ENCODE results near the gene ITGB4.

The ITGB4 gene

DNA sequence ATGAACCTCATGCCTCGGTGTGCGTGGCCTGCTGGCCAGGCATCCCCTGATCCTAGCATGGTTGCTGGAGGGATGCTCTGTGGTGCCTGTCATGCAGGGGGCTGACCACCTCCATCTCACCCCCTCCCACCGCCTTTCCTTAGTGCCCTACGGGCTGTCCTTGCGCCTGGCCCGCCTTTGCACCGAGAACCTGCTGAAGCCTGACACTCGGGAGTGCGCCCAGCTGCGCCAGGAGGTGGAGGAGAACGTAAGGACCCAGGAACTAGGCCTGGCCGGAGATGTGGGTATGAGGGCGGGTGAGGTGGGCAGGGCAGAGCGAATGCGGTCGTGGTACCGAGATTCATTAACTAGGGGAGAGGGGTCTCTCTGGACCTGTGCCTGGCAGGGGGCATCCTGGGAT, 19.0 kb downstream of the ITGB4 start:
- TF ChIP-seq, protein P1, sequence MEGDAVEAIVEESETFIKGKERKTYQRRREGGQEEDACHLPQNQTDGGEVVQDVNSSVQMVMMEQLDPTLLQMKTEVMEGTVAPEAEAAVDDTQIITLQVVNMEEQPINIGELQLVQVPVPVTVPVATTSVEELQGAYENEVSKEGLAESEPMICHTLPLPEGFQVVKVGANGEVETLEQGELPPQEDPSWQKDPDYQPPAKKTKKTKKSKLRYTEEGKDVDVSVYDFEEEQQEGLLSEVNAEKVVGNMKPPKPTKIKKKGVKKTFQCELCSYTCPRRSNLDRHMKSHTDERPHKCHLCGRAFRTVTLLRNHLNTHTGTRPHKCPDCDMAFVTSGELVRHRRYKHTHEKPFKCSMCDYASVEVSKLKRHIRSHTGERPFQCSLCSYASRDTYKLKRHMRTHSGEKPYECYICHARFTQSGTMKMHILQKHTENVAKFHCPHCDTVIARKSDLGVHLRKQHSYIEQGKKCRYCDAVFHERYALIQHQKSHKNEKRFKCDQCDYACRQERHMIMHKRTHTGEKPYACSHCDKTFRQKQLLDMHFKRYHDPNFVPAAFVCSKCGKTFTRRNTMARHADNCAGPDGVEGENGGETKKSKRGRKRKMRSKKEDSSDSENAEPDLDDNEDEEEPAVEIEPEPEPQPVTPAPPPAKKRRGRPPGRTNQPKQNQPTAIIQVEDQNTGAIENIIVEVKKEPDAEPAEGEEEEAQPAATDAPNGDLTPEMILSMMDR (IDR thresholded peaks at IDR 0.05; ENCODE audit: extremely low read depth, insufficient read depth, missing control alignments): no peak
- in situ Hi-C loops (cut with MboI; ENCODE audit: low pct_unique_long_range_greater_than_20kb, low sequenced_read_pairs, unreplicated experiment): loop anchor here (10.0 kb wide), 1 partner anchor 65 kb away; no protein-coding TSS in a partner anchor
- no peak for DNase-seq (ENCODE audit: low spot score)

DNA sequence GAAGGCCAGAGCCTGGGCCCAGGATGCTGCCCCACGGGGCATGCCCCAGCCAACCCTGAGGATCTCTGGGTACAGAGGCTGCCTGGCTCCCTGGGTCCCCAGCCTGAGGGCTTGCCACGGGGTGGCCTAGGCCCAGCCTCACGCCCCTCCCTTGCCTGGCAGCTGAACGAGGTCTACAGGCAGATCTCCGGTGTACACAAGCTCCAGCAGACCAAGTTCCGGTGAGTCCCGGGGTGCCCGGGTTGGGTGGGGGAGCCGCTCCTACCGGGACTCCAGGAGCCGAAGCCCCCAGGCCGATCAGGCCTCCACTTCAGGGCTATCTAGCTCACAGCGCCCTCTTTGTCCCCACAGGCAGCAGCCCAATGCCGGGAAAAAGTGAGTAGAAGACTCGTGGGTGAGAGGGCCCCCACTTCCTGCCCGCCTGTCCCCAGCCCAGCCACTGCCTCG, 19.4 kb downstream of the ITGB4 start:
- TF ChIP-seq, protein P1 (IDR thresholded peaks at IDR 0.05; ENCODE audit: extremely low read depth, insufficient read depth, missing control alignments): no peak
- DNase-seq (ENCODE audit: low spot score): no peak
- in situ Hi-C loops (cut with MboI; ENCODE audit: low pct_unique_long_range_greater_than_20kb, low sequenced_read_pairs, unreplicated experiment): loop anchor here (10.0 kb wide), 1 partner anchor 66 kb away; no protein-coding TSS in a partner anchor

DNA sequence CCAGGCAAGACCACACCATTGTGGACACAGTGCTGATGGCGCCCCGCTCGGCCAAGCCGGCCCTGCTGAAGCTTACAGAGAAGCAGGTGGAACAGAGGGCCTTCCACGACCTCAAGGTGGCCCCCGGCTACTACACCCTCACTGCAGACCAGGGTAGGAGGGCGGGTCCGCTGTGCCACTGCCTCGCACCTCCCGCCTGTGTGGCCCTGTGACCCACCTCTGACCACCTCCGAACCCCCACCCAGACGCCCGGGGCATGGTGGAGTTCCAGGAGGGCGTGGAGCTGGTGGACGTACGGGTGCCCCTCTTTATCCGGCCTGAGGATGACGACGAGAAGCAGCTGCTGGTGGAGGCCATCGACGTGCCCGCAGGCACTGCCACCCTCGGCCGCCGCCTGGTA, 21.1 kb downstream of the ITGB4 start:
- no peak for DNase-seq (ENCODE audit: low spot score)
- TF ChIP-seq, protein P1 (IDR thresholded peaks at IDR 0.05; ENCODE audit: extremely low read depth, insufficient read depth, missing control alignments): no peak
- in situ Hi-C loops (cut with MboI; ENCODE audit: low pct_unique_long_range_greater_than_20kb, low sequenced_read_pairs, unreplicated experiment): loop anchor here (10.0 kb wide), 1 partner anchor 68 kb away; no protein-coding TSS in a partner anchor

DNA sequence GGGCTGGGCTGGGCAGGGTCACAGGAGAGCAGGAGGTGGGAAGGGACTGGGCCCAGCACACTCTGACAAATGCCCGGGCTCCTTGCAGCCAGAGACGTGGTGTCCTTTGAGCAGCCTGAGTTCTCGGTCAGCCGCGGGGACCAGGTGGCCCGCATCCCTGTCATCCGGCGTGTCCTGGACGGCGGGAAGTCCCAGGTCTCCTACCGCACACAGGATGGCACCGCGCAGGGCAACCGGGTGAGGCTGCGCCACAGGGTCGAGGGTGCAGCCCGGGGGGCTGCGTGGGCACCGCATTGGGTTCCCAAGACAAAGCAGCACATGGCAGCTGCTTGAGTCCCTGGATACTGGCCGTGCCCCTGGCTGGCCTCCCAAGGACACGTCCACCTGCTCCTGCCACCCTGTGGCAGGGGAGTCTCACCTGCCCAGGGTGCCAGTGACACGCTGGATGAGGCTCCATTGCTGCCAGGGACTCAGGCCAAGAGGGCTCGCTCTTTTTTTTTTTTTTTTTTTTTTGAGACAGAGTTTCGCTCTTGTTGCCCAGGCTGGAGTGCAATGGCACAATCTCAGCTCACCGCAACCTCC, 22.5 kb downstream of the ITGB4 start:
- TF ChIP-seq, protein P1 (IDR thresholded peaks at IDR 0.05; ENCODE audit: extremely low read depth, insufficient read depth, missing control alignments): no peak
- no peak for DNase-seq (ENCODE audit: low spot score)
- in situ Hi-C loops (cut with MboI; ENCODE audit: low pct_unique_long_range_greater_than_20kb, low sequenced_read_pairs, unreplicated experiment): loop anchor here (10.0 kb wide), 1 partner anchor 69 kb away; no protein-coding TSS in a partner anchor

DNA sequence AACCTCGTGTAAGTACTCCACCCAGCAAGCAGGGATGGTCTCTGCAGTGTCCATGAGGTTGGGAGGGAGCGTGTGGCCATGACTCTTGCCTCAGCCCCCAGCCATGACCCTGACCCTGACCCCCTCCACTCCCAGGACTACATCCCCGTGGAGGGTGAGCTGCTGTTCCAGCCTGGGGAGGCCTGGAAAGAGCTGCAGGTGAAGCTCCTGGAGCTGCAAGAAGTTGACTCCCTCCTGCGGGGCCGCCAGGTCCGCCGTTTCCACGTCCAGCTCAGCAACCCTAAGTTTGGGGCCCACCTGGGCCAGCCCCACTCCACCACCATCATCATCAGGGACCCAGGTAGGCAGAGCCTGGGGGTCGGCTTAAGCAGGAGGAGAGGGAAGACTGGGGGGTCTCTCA, 27.4 kb downstream of the ITGB4 start:
- in situ Hi-C loops (cut with MboI; ENCODE audit: low pct_unique_long_range_greater_than_20kb, low sequenced_read_pairs, unreplicated experiment): loop anchor here (10.0 kb wide), 1 partner anchor 74 kb away; no protein-coding TSS in a partner anchor
- TF ChIP-seq, protein P1 (IDR thresholded peaks at IDR 0.05; ENCODE audit: extremely low read depth, insufficient read depth, missing control alignments): no peak
- DNase-seq (ENCODE audit: low spot score): no peak

DNA sequence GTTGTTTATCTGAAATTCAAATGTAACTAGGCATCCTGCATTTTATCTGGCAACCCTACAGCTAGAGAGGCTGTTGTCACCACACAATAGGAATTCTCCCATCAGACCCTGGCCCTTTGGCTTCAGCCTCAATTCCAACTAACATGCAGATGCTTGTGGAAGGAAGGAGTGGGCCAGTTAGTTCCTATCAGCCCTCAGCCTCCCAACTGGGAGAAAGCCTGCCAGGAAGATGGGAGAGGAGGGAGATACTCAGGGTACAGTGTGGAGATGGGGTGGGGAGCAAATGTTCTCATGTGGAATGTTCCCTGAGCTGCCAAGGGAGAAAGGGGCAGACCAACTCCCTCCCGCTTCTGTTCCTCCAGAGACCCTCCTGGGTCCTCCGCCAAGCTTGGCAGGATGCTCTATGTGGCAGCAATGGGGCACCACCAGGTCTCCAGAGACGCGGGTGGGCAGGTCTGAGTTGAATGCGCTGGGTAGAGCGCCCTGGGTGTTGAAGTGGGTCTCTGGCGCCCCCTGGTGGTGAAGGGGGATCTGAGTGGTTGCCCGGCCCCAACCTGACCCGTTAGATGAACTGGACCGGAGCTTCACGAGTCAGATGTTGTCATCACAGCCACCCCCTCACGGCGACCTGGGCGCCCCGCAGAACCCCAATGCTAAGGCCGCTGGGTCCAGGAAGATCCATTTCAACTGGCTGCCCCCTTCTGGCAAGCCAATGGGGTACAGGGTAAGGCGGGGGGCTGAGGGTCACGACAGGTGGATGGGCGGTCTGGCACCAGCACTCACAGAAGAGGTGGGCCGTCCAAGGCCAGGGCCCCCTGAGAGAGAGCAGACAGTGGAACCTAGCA, 28.5 kb downstream of the ITGB4 start:
- in situ Hi-C loops (cut with MboI; ENCODE audit: low pct_unique_long_range_greater_than_20kb, low sequenced_read_pairs, unreplicated experiment): loop anchor here (10.0 kb wide), 1 partner anchor 75 kb away; no protein-coding TSS in a partner anchor
- peak; percentile 90 for DNase-seq (ENCODE audit: low spot score)
- TF ChIP-seq, protein P1 (IDR thresholded peaks at IDR 0.05; ENCODE audit: extremely low read depth, insufficient read depth, missing control alignments): peak; percentile 90
